Activated CD8-positive, alpha-beta T cell treated with anti-CD3 and anti-CD28 coated beads for 36 hours (primary cell): ENCODE data around the gene ATG3. TPM values are rescaled to one million over a fixed set of nuclear protein-coding genes. Genes with fewer than 3 reads are reported as not detected.
"Not testable (repeated sequence)": the region's sequence is repeated elsewhere in the genome, so short reads cannot be mapped to it uniquely, and the experiment has no call there.

Experiments used
- ATAC-seq: fragments of 200-7000 bp; cut with Tn5 transposase; one replicate; pipeline ENCODE4 v1.10.0; 2021; ENCODE audit warnings: mild to moderate bottlenecking, moderate library complexity
- CTCF ChIA-PET: fragments of 350-600 bp; sonication (Branson Sonifier 250); formaldehyde crosslinking; loops from one replicate; lab custom pipeline; 2021; ENCODE audit warnings: antibody characterized with exemption; lab: Charles Lee
- POLR2A ChIA-PET: fragments of 350-600 bp; sonication (Branson Sonifier 250); formaldehyde crosslinking; loops from one replicate; lab custom pipeline; 2021; ENCODE audit warnings: antibody characterized with exemption; lab: Charles Lee
- DNase-seq: peaks from one replicate; pipeline ENCODE4 v3.0.0-alpha.2; 2020
- H3K27ac Mint-ChIP-seq: one replicate; pipeline ENCODE4 v1.8.0; 2021; ENCODE audit warnings: mild to moderate bottlenecking, mixed read lengths
- H3K27me3 Mint-ChIP-seq: one replicate; pipeline ENCODE4 v1.8.0; 2021; ENCODE audit warnings: mixed read lengths
- H3K36me3 Mint-ChIP-seq: one replicate; pipeline ENCODE4 v1.8.0; 2021; ENCODE audit warnings: low read depth, mixed read lengths
- H3K4me1 Mint-ChIP-seq: one replicate; pipeline ENCODE4 v1.8.0; 2021; ENCODE audit warnings: low read depth, mixed read lengths
- H3K4me3 Mint-ChIP-seq: one replicate; pipeline ENCODE4 v1.8.0; 2021; ENCODE audit warnings: mild to moderate bottlenecking, moderate library complexity, mixed read lengths
- H3K9me3 Mint-ChIP-seq: one replicate; pipeline ENCODE4 v1.8.0; 2021; ENCODE audit warnings: mixed read lengths
- intact Hi-C: fragments of 100-400 bp; cut with micrococcal nuclease; formaldehyde crosslinking; loops from one replicate; pipeline ENCODE4 v1.10.0; 2022
- total RNA-seq, 2 experiments: library from RNA; stranded (reverse); gene quantifications; one replicate each; pipeline ENCODE4 v1.2.3, GENCODE V29; 2021
- TF ChIP-seq, protein P1 (sequence below): fragments of 200-600 bp; IDR thresholded peaks from one replicate; pipeline ENCODE4 v1.8.0; 2022; ENCODE audit warnings: antibody characterized with exemption, mild to moderate bottlenecking

ATG3 gene
- total RNA-seq, 2 experiments from 2014 or later = 56.5 to 58.4 TPM

DNA sequence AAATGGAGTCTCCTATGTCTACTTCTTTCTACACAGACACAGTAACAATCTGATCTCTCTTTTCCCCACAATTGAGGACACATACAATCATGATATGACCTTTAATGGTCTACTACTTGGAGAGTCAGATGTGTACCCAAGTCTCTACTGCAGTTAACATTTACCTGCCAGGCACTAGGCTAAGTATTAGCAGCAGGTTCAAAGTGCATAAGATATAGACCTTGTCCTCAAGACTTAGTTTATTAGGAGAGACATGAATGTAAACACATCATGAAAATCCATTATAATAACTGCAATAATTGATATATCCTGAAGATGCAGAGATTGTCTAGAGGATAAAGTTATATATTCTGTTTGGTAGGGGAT is 3.2 kb upstream of the ATG3 start:
- DNase-seq (no peak), ATAC-seq (no peak)
- no peaks in the 10 kb centered on the region for H3K9me3 Mint-ChIP-seq
- CTCF ChIA-PET = interaction anchor here (1.2 kb wide), 1 partner anchor 79 kb away, joined by 4 read pairs; no protein-coding TSS in a partner anchor
- TF ChIP-seq, protein P1, sequence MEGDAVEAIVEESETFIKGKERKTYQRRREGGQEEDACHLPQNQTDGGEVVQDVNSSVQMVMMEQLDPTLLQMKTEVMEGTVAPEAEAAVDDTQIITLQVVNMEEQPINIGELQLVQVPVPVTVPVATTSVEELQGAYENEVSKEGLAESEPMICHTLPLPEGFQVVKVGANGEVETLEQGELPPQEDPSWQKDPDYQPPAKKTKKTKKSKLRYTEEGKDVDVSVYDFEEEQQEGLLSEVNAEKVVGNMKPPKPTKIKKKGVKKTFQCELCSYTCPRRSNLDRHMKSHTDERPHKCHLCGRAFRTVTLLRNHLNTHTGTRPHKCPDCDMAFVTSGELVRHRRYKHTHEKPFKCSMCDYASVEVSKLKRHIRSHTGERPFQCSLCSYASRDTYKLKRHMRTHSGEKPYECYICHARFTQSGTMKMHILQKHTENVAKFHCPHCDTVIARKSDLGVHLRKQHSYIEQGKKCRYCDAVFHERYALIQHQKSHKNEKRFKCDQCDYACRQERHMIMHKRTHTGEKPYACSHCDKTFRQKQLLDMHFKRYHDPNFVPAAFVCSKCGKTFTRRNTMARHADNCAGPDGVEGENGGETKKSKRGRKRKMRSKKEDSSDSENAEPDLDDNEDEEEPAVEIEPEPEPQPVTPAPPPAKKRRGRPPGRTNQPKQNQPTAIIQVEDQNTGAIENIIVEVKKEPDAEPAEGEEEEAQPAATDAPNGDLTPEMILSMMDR = no peak
- peaks cover 34% of the 10 kb centered on the region for H3K4me1 Mint-ChIP-seq
- intact Hi-C loops = loop anchor here (10.0 kb wide), 1 partner anchor 410 kb away; the partner anchor contains the start of gene CD200R1
- H3K27me3 Mint-ChIP-seq = no peaks in the 10 kb centered on the region
- H3K4me3 Mint-ChIP-seq = no peak overlapping the region
- H3K36me3 Mint-ChIP-seq = peaks cover 8% of the 10 kb centered on the region
- POLR2A ChIA-PET = no interaction called here
- H3K27ac Mint-ChIP-seq = no peak overlapping the region

DNA sequence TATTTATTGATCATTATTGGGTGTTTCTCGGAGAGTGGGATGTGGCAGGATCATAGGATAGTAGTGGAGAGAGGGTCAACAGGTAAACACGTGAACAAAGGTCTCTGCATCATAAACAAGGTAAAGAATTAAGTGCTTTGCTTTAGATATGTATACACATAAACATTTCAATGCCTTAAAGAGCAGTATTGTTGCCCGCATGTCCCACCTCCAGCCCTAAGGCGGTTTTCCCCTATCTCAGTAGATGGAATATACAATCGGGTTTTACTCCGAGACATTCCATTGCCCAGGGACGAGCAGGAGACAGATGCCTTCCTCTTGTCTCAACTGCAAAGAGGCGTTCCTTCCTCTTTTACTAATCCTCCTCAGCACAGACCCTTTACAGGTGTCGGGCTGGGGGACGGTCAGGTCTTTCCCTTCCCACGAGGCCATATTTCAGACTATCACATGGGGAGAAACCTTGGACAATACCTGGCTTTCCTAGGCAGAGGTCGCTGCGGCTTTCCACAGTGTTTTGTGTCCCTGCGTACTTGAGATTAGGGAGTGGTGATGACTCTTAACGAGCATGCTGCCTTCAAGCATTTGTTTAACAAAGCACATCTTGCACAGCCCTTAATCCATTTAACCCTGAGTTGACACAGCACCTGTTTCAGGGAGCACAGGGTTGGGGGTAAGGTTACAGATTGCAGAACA is 2.6 kb upstream of the ATG3 start:
- H3K27ac Mint-ChIP-seq, H3K4me3 Mint-ChIP-seq, DNase-seq, ATAC-seq, POLR2A ChIA-PET, CTCF ChIA-PET, H3K9me3 Mint-ChIP-seq, H3K27me3 Mint-ChIP-seq: not testable (repeated sequence)
- Mint-ChIP-seq H3K36me3 (peaks cover 13% of the 10 kb centered on the region), H3K4me1 (peaks cover 39% of the 10 kb centered on the region)
- intact Hi-C loops = loop anchor here (10.0 kb wide), 1 partner anchor 410 kb away; the partner anchor contains the start of gene CD200R1

DNA sequence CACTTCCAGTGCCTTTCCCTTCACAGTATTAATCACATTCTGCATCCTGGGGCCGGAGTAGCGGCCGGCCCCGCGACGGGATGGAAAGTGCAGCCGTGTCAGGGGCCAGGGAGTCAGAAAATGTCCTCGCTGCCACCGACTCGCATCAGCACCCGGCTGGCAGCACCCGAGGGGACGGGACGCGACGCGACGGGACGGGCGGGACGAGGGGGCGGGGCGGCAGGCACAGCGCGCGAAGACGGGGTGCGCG is 353 bp downstream of the ATG3 start:
- no peaks in the 10 kb centered on the region for H3K9me3 Mint-ChIP-seq
- H3K27me3 Mint-ChIP-seq = no peaks in the 10 kb centered on the region
- H3K4me1 Mint-ChIP-seq = peaks cover 46% of the 10 kb centered on the region
- peak overlapping the region; percentile 94 for H3K27ac Mint-ChIP-seq
- CTCF ChIA-PET = no interaction called here
- intact Hi-C loops = loop anchor here (10.0 kb wide), 1 partner anchor 413 kb away; the partner anchor contains the start of gene CD200R1
- POLR2A ChIA-PET = interaction anchor here (0.7 to 1.9 kb wide), 5 partner anchors 10 to 228 kb away, joined by 3 to 7 read pairs (median 4); partner anchors contain the start of gene CD200
- peak; percentile 48 for ATAC-seq
- no peak for DNase-seq
- peaks cover 16% of the 10 kb centered on the region for H3K36me3 Mint-ChIP-seq
- TF ChIP-seq, protein P1 = no peak
- peak overlapping the region; percentile 89 for H3K4me3 Mint-ChIP-seq

DNA sequence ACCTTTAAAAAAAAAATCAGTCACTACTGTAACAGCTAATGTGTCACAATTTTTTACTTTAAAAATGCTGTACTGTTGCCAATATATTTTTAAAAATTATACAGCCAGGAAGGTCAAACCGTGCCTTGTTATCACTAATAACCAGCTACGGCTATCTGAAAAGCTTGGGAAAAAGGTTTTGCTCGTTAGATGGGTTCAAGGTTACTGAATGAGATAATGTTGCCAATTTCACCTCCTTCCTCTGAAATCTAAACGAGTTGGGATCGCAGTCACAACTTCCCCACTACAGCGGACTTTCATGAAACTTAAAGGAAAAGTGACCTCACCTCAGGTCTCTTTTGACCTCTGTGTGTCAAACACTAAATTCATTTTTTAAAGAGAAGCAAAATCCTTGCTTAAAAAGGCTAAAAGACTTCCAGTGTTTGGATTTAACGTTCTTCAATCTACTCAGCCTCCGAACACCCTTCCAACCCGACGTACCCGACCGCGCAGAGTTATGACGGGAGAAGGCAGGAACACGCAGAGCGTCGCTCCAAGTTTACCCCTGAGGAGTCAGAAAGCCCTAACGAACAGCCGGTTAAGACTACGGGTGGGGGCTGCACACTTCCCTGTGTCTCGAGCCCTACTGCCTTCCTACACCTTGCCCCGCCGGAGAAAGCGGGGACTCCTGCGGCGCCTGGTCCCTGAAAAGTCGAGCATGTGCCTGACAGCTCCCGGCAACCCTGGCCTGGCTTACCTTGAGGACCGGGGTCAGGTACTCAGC is 860 bp downstream of the ATG3 start:
- ChIA-PET POLR2A (interaction anchor here (0.8 to 1.9 kb wide), 4 partner anchors 10 to 227 kb away, joined by 3 to 7 read pairs (median 4); partner anchors contain the start of gene CD200), CTCF (interaction anchor here (1.1 kb wide), 2 partner anchors 268 to 424 kb away, joined by 3 to 6 read pairs; partner anchors contain the start of gene SLC9C1)
- H3K27me3 Mint-ChIP-seq = no peaks in the 10 kb centered on the region
- DNase-seq (peak; percentile 89), ATAC-seq (peak; percentile 32)
- H3K4me1 Mint-ChIP-seq = peaks cover 44% of the 10 kb centered on the region
- peaks cover 19% of the 10 kb centered on the region for H3K36me3 Mint-ChIP-seq
- peak overlapping the region; percentile 94 for H3K27ac Mint-ChIP-seq
- TF ChIP-seq, protein P1 = no peak
- H3K4me3 Mint-ChIP-seq = peak overlapping the region; percentile 89
- intact Hi-C loops = loop anchor here (10.0 kb wide), 1 partner anchor 414 kb away; the partner anchor contains the start of gene CD200R1
- no peaks in the 10 kb centered on the region for H3K9me3 Mint-ChIP-seq

DNA sequence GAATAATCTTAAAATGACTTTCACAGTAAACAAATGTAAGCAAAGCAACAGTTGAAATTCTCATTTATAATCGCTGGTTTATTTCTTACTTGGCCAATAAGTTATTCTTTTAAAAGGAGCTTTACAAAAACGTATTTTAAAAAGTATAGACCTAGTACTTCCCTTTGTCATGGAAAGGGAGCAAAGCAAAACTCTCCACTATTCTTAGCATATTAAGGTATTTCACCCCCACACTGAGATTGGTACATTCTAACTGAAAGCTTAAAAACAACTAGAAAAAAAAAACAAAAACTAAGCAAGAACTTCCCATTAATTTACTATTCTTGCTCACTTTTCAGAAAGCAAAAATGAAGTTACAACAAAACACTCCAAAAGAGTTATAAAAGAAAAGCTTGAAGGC is 1.5 kb downstream of the ATG3 start:
- DNase-seq (no peak), ATAC-seq (no peak)
- Mint-ChIP-seq H3K27ac (peak overlapping the region; percentile 94), H3K9me3 (no peaks in the 10 kb centered on the region), H3K4me3 (peak overlapping the region; percentile 89), H3K4me1 (peaks cover 49% of the 10 kb centered on the region), H3K27me3 (no peaks in the 10 kb centered on the region), H3K36me3 (peaks cover 24% of the 10 kb centered on the region)
- ChIA-PET CTCF (interaction anchor here (1.1 kb wide), 2 partner anchors 267 to 423 kb away, joined by 3 to 6 read pairs; partner anchors contain the start of gene SLC9C1), POLR2A (interaction anchor here (1.6 kb wide), 1 partner anchor 9 kb away, joined by 6 read pairs; no protein-coding TSS in a partner anchor)
- intact Hi-C loops = loop anchor here (10.0 kb wide), 1 partner anchor 414 kb away; the partner anchor contains the start of gene CD200R1
- TF ChIP-seq, protein P1 = no peak
